HepG2 (cell line): ENCODE data around the gene ZNF831. TPM values are rescaled to one million over a fixed set of nuclear protein-coding genes. Genes with fewer than 3 reads are reported as not detected.

Experiments
- ATAC-seq: fragments of 200-7000 bp; cut with Tn5 transposase; 3 replicates; pipeline ENCODE4 v1.9.1; 2020; ENCODE audit warnings: mild to moderate bottlenecking, moderate library complexity
- BruUV-seq: library from RNA; stranded (reverse); fragments of 400-500 nt; replicated peaks from 2 replicates; lab custom pipeline; 2021; lab: Mats Ljungman, UMichigan
- CTCF ChIA-PET: fragments of 300-600 bp; formaldehyde crosslinking; extraction: SDS; loops from one replicate; lab custom pipeline; 2021; ENCODE audit warnings: low total read pairs, inconsistent platforms, low intra/inter-chr PET ratio; lab: Yijun Ruan, JAX
- POLR2A ChIA-PET: fragments of 350-600 bp; sonication (Branson Sonifier 250); formaldehyde crosslinking; loops from one replicate; lab custom pipeline; 2020; ENCODE audit warnings: antibody characterized with exemption, inconsistent platforms; lab: Yijun Ruan, JAX
- DNase-seq: peaks from one replicate; pipeline ENCODE4 v3.0.0-alpha.2; 2015; ENCODE audit warnings: low spot score
- FAIRE-seq: peaks from 3 replicates; lab custom pipeline; 2011; peaks lifted over from hg19 to GRCh38; lab: Jason Lieb, UNC
- H2AFZ ChIP-seq: one replicate; pipeline ENCODE4 v1.6.1; 2011; ENCODE audit warnings: low read length, inconsistent platforms
- H3K27ac ChIP-seq: fragments of 300-600 bp; 3 replicates; pipeline ENCODE4 v1.8.0; 2011; ENCODE audit warnings: mixed run types, mild to moderate bottlenecking, mixed read lengths, low read length, inconsistent platforms; ENCODE audit not compliant: insufficient read depth; ENCODE audit errors: extremely low read length
- H3K27me3 ChIP-seq, 2 experiments: fragments of 200-600 bp in 1 of 2; 2 replicates in 1 of 2; 3 replicates in 1 of 2; pipeline versions ENCODE4 v1.6.0 to v1.8.0; 2011; ENCODE audit warnings: low read length in 2 of 2, mild to moderate bottlenecking in 2 of 2, moderate library complexity in 2 of 2, inconsistent platforms in 1 of 2; ENCODE audit not compliant: insufficient read depth in 2 of 2, control insufficient read depth in 1 of 2
- H3K36me3 ChIP-seq, 2 experiments: fragments of 200-600 bp in 1 of 2; replicated peaks in 1 of 2; 2 replicates in 1 of 2; 3 replicates in 1 of 2; pipeline versions ENCODE4 v1.5.1 to v1.8.0; 2011; ENCODE audit warnings: low read length in 2 of 2, inconsistent platforms in 1 of 2; ENCODE audit not compliant: insufficient read depth in 2 of 2, control insufficient read depth in 1 of 2
- H3K4me1 ChIP-seq: 2 replicates; pipeline ENCODE4 v1.5.1; 2012; ENCODE audit warnings: low read length, inconsistent platforms; ENCODE audit not compliant: insufficient read depth
- H3K4me2 ChIP-seq: 2 replicates; pipeline ENCODE4 v1.6.0; 2011; ENCODE audit warnings: low read depth, low read length, inconsistent platforms
- H3K4me3 ChIP-seq, 3 experiments: fragments of 200-600 bp in 1 of 3; sonication (generic), shearing (Covaris generic) in 1 of 3; replicated peaks in 1 of 3; 2 replicates each; pipeline ENCODE4 v1.5.1; 2011 to 2016; ENCODE audit warnings: low read length in 3 of 3, inconsistent platforms in 2 of 3, low read depth in 2 of 3, mild to moderate bottlenecking in 2 of 3, control low read depth in 1 of 3, mixed read lengths in 1 of 3; ENCODE audit not compliant: insufficient read depth in 1 of 3
- H3K79me2 ChIP-seq: one replicate; pipeline ENCODE4 v1.6.1; 2011; ENCODE audit warnings: low read length, inconsistent platforms; ENCODE audit not compliant: insufficient read depth
- H3K9ac ChIP-seq: 2 replicates; pipeline ENCODE4 v1.6.0; 2011; ENCODE audit warnings: mild to moderate bottlenecking, low read depth, low read length, inconsistent platforms; ENCODE audit not compliant: insufficient read depth
- H3K9me3 ChIP-seq: 2 replicates; pipeline ENCODE4 v1.5.1; 2012; ENCODE audit warnings: mild to moderate bottlenecking, low read length
- H4K20me1 ChIP-seq: 2 replicates; pipeline ENCODE4 v1.6.0; 2011; ENCODE audit warnings: inconsistent platforms, mild to moderate bottlenecking, low read length, moderate library complexity; ENCODE audit not compliant: insufficient read depth
- HOXD1 ChIP-seq: sonication (generic); formaldehyde crosslinking; IDR thresholded peaks from 2 replicates; pipeline ENCODE4 v1.5.0; 2020; ENCODE audit warnings: missing genetic modification reagents
- NFIB ChIP-seq: sonication (generic); formaldehyde crosslinking; IDR thresholded peaks from 2 replicates; pipeline ENCODE4 v1.9.0; 2021; ENCODE audit warnings: missing genetic modification reagents, mild to moderate bottlenecking, borderline replicate concordance
- PAWR ChIP-seq: sonication (generic); formaldehyde crosslinking; IDR thresholded peaks from 2 replicates; pipeline ENCODE4 v1.4.0; 2020; ENCODE audit warnings: missing genetic modification reagents, mild to moderate bottlenecking, borderline replicate concordance
- PHF20 ChIP-seq: sonication (generic); formaldehyde crosslinking; IDR thresholded peaks from 2 replicates; pipeline ENCODE4 v1.5.0; 2020; ENCODE audit warnings: mild to moderate bottlenecking, missing genetic modification reagents
- SMC3 ChIP-seq: IDR thresholded peaks from 2 replicates; pipeline ENCODE4 v1.6.1; 2011; ENCODE audit warnings: low read length, improper control_type of control experiment
- TAF1 ChIP-seq: sonication (generic); formaldehyde crosslinking; IDR thresholded peaks from 2 replicates; pipeline ENCODE4 v1.4.0; 2020; ENCODE audit warnings: missing genetic modification reagents
- ZHX2 ChIP-seq, 2 experiments: sonication (generic) in 1 of 2; formaldehyde crosslinking in 1 of 2; IDR thresholded peaks; 2 replicates each; pipeline versions ENCODE4 v1.6.1 to v1.9.0; 2014 to 2022; ENCODE audit warnings: antibody characterized with exemption in 1 of 2, borderline replicate concordance in 1 of 2, inconsistent platforms in 1 of 2, low read depth in 1 of 2, missing genetic modification reagents in 1 of 2
- ZIK1 ChIP-seq: sonication (generic); formaldehyde crosslinking; IDR thresholded peaks from 2 replicates; pipeline ENCODE4 v1.5.0; 2020; ENCODE audit warnings: mild to moderate bottlenecking, low read depth, missing genetic modification reagents, borderline replicate concordance
- ZNF143 ChIP-seq: sonication (generic); formaldehyde crosslinking; IDR thresholded peaks from 2 replicates; pipeline ENCODE4 v1.4.0; 2020; ENCODE audit warnings: missing genetic modification reagents
- ZNF597 ChIP-seq: sonication (generic); formaldehyde crosslinking; IDR thresholded peaks from 2 replicates; pipeline ENCODE4 v1.5.0; 2020; ENCODE audit warnings: missing genetic modification reagents
- WGBS: methylation state at CpG from one replicate; pipeline ENCODE4 v1.1.6; 2017; ENCODE audit warnings: low lambda C conversion rate; 5-methylcytosine and 5-hydroxymethylcytosine counted together
- in situ Hi-C: cut with HindIII; loops from 2 replicates; pipeline ENCODE4 v1.10.0; 2017; ENCODE audit warnings: low pct_unique_long_range_greater_than_20kb; ENCODE audit not compliant: extremely low pct_ligation_motif_present
- intact Hi-C: fragments of 100-400 bp; cut with micrococcal nuclease; formaldehyde crosslinking; loops from one replicate; pipeline ENCODE4 v1.10.0; 2022; ENCODE audit not compliant: unreplicated experiment
- polyA plus RNA-seq, 8 experiments: library from polyadenylated mRNA; depleted of rRNA in 3 of 8; stranded (reverse) in 7 of 8; unstranded in 1 of 8; fragments of >200 nt; fragmentation: Illumina TruSeq in 4 of 8; extraction: Trizol in 4 of 8; gene quantifications; 2 replicates each; pipeline versions ENCODE4 v1.2.1 to v1.2.3, GENCODE V29; 2011 to 2016; ENCODE audit warnings: low read depth in 4 of 8, missing spikeins in 1 of 8, mixed read lengths in 1 of 8; ENCODE audit not compliant: insufficient read depth in 1 of 8
- total RNA-seq, 5 experiments: library from RNA; depleted of rRNA; stranded (reverse); fragments of >200 nt; fragmentation: Illumina TruSeq; extraction: Trizol; gene quantifications; 2 replicates each; pipeline ENCODE4 v1.2.3, GENCODE V29; 2016; ENCODE audit warnings: low read depth in 1 of 5
- TF ChIP-seq, protein P1 (sequence below): IDR thresholded peaks from 2 replicates; pipeline ENCODE4 v1.6.1; 2016; ENCODE audit warnings: missing genetic modification reagents, missing compliant biosample characterization

The ZNF831 gene
- total and polyA plus RNA-seq, 2 of the 13 experiments (the other 11 are each of a cell fraction or from before 2014, with no cell fraction given), result not detected

- H3K27me3 ChIP-seq, result peaks cover 6 to 54% of the 10 kb centered on the region in 2 experiments; a peak in 4 of 5 replicates
- H3K36me3 ChIP-seq, result no peaks in the 10 kb centered on the region
- CTCF ChIA-PET, result no interaction called here
- no peak for FAIRE-seq
- in situ Hi-C loops (no loop called here), intact Hi-C loops (no loop called here)
- POLR2A ChIA-PET, result no interaction called here
- TF ChIP-seq NFIB (no peak), SMC3 (no peak), ZNF597 (CRISPR knock-in tag) (no peak), HOXD1 (CRISPR knock-in tag) (no peak), PHF20 (CRISPR knock-in tag) (no peak)
- TF ChIP-seq, protein P1, sequence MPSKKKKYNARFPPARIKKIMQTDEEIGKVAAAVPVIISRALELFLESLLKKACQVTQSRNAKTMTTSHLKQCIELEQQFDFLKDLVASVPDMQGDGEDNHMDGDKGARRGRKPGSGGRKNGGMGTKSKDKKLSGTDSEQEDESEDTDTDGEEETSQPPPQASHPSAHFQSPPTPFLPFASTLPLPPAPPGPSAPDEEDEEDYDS (CRISPR knock-in tag), result no peak
- no peak for ATAC-seq
- H3K9me3 ChIP-seq, result no peaks in the 10 kb centered on the region
- no TSS peak for BruUV-seq
- no peak overlapping the region for H3K27ac ChIP-seq
- 13% methylated on average over 5 of the region's 5 CpGs for WGBS
- H3K4me1 ChIP-seq, result no peaks in the 10 kb centered on the region
- H3K4me2 ChIP-seq, result no peak overlapping the region
- no peak overlapping the region for H2AFZ ChIP-seq
- no peaks in the 10 kb centered on the region for H3K79me2 ChIP-seq
- no peak overlapping the region for H3K9ac ChIP-seq
- no peaks in the 10 kb centered on the region for H4K20me1 ChIP-seq
- no peak overlapping the region for H3K4me3 ChIP-seq
- no peak for DNase-seq
These were observed 131.9 kb downstream of the ZNF831 start for GRCh38 chr20:59295531-59295930.

DNA sequence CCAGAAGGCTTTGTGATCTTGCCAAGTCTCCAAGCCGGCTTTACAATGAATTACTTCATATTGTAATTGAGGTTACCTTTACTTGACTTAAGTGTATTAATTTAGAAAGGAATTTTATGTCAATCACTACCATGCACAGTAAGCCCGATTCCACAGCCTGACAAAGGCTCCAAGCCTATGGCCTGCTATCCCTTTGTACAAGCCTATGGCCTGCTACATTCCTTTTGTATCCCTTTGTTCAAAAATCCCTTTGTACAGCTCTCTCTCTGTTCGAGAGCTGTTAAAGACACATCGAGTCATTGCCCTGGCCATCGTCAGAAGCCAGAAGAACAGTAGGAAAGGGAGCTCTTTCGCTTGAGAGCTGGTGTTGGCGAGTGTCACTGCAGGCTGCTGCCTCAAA, 134.1 kb downstream of the ZNF831 start:
- Histone ChIP-seq H3K4me2 (no peak overlapping the region), H3K36me3 (no peaks in the 10 kb centered on the region), H3K79me2 (no peaks in the 10 kb centered on the region), H3K4me1 (no peaks in the 10 kb centered on the region), H4K20me1 (no peaks in the 10 kb centered on the region), H2AFZ (no peak overlapping the region), H3K4me3 (no peak overlapping the region), H3K9ac (no peak overlapping the region), H3K27me3 (peaks cover 5 to 51% of the 10 kb centered on the region in 2 experiments; a peak in 4 of 5 replicates), H3K27ac (no peak overlapping the region), H3K9me3 (no peaks in the 10 kb centered on the region)
- ChIA-PET CTCF (no interaction called here), POLR2A (no interaction called here)
- WGBS, result 3% methylated on average over 7 of the region's 7 CpGs
- intact Hi-C loops (no loop called here), in situ Hi-C loops (no loop called here)
- ATAC-seq (no peak), FAIRE-seq (no peak), DNase-seq (no peak)
- no TSS peak for BruUV-seq
- no peak for TF ChIP-seq TAF1 (CRISPR knock-in tag)
- no peak for TF ChIP-seq PAWR (CRISPR knock-in tag)
- no peak for TF ChIP-seq ZNF143
- TF ChIP-seq ZHX2 (IDR thresholded peaks at IDR 0.05; ENCODE audit: low read depth), result no peak
- no peak for TF ChIP-seq ZHX2 (CRISPR knock-in tag; IDR thresholded peaks at IDR 0.05; ENCODE audit: borderline replicate concordance)
- TF ChIP-seq ZIK1 (CRISPR knock-in tag), result no peak
